ENCODE data around the gene EVI5L. TPM values are rescaled to one million over a fixed set of nuclear protein-coding genes. Genes with fewer than 3 reads are reported as not detected.
A peak's percentile ranks its signal among the peaks of the same experiment; 100 is the strongest.

Gene EVI5L
- total and polyA plus RNA-seq, 2 of the 4 experiments (the other 2 are of a cell fraction) = 12.7 to 14.6 TPM

DNA sequence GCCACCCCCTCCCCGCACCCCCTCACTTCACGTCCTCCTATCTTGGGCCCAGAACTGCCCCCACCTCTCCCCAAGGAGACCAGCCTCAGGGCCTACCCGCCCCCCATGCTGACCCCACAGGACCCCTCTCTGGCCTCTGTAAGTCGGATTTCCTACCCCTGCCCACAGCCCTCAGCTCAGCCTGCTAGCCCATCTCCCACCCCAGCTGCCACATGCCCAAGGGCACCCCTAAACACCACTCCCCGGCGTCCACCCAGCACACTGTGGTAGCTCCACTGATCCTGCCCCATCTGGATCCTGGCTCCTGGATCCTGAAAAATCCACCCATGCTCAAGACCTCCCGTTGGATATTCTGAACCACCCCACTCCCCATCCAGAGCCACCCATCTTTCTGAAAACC is 805 bp downstream of the EVI5L start:
- intact Hi-C loops (cut with micrococcal nuclease) (no loop called here), in situ Hi-C loops (cut with MboI; ENCODE audit: low sequenced_read_pairs) (no loop called here), dilution Hi-C loops (cut with HindIII; ENCODE audit: low sequenced_read_pairs, unreplicated experiment) (no loop called here)
- Histone ChIP-seq H3K9me1 (ENCODE audit: insufficient read depth, low read length) (peaks cover 2% of the 10 kb centered on the region; the same call in 1 of the 2 replicates), H4K8ac (ENCODE audit: low read depth in 2 of 2, low read length in 2 of 2) (no peak overlapping the region), H2BK5ac (ENCODE audit: low read depth, low read length, poor library complexity, severe bottlenecking) (no peak overlapping the region), H2AK9ac (replicated peaks; ENCODE audit: low read depth, low read length, poor library complexity) (peak overlapping the region; percentile 44), H3K27ac (ENCODE audit: insufficient read depth, low read length) (no peak overlapping the region; the same call in 1 of the 2 replicates), H3K36me3 (ENCODE audit: control insufficient read depth, insufficient read depth, low read length) (no peaks in the 10 kb centered on the region), H3K4me3 (ENCODE audit: insufficient read depth, low read depth, low read length) (peak overlapping the region; percentile 63), H3K56ac (ENCODE audit: extremely low read depth, insufficient read depth, low read length) (no peak overlapping the region), H4K20me1 (ENCODE audit: insufficient read depth, low read length) (peaks cover 10% of the 10 kb centered on the region), H3K4me2 (ENCODE audit: low read depth, low read length) (peak overlapping the region; percentile 71), H3K79me1 (ENCODE audit: low read depth in 1 of 2, low read length in 2 of 2) (peaks cover 0 to 40% of the 10 kb centered on the region in 2 experiments; a peak in 2 of 4 replicates), H3K4me1 (ENCODE audit: control insufficient read depth, insufficient read depth, low read length) (peaks cover 14% of the 10 kb centered on the region; the same call in 1 of the 2 replicates), H3K18ac (ENCODE audit: low read depth, low read length) (no peak overlapping the region), H2BK20ac (ENCODE audit: low read depth, low read length) (no peak overlapping the region), H3K14ac (replicated peaks; ENCODE audit: low read depth, low read length) (no peak overlapping the region), H4K5ac (ENCODE audit: low read depth, low read length) (no peak overlapping the region), H3K9ac (ENCODE audit: low read depth, low read length) (peak overlapping the region; percentile 57; the same call in 1 of the 2 replicates), H2BK15ac (ENCODE audit: low read depth, low read length) (no peak overlapping the region), H3K4ac (ENCODE audit: low read depth, low read length) (no peak overlapping the region), H4K91ac (ENCODE audit: insufficient read depth, low read depth, low read length) (no peak overlapping the region), H2AFZ (replicated peaks; ENCODE audit: low read length, poor library complexity) (peak overlapping the region; percentile 32), H3K27me3 (ENCODE audit: control insufficient read depth, insufficient read depth, low read length) (0 out of 2 replicates have a peak, but pooled peaks cover 2% of the 10 kb centered on the region), H2BK120ac (ENCODE audit: low read depth, low read length) (no peak overlapping the region), H3K23ac (ENCODE audit: low read depth, low read length) (peak overlapping the region; percentile 7; the same call in 1 of the 2 replicates), H2AK5ac (ENCODE audit: low read depth, low read length) (no peak overlapping the region), H3K9me3 (ENCODE audit: control insufficient read depth, insufficient read depth, low read length) (no peaks in the 10 kb centered on the region)
- DNase-seq (no peak), ATAC-seq (ENCODE audit: low read depth) (no peak)
- CTCF ChIA-PET = interaction anchor here (0.6 kb wide), 1 partner anchor 434 kb away, joined by 3 read pairs; no protein-coding TSS in a partner anchor
- POLR2A ChIA-PET (ENCODE audit: unreplicated experiment) = interaction anchor here (0.6 kb wide), 1 partner anchor 540 kb away, joined by 14 read pairs; no protein-coding TSS in a partner anchor
- TF ChIP-seq MAZ (IDR thresholded peaks at IDR 0.05; ENCODE audit: borderline replicate concordance, low read depth, low read length) (no peak), CHD1 (IDR thresholded peaks at IDR 0.05; ENCODE audit: low read depth, low read length) (no peak), FOS (IDR thresholded peaks at IDR 0.05; ENCODE audit: low read depth, low read length) (no peak), NFE2L2 (IDR thresholded peaks at IDR 0.05; ENCODE audit: low read depth, low read length) (no peak), POLR2A (IDR thresholded peaks at IDR 0.05; ENCODE audit: low read depth, low read length) (no peak), CEBPB (IDR thresholded peaks at IDR 0.05; ENCODE audit: low read depth, low read length) (no peak)
- 27% methylated on average over 3 of the region's 7 CpGs; no CpG with 5 or more reads in 1 of the 2 experiments for WGBS, 2 experiments (ENCODE audit: extremely low coverage in 2 of 2, insufficient read length in 1 of 2)
- no TSS peak for BruUV-seq (replicated peaks)
